GM13976 (cell line): Measurements from ENCODE around the gene GUF1.

ENCODE experiments used
- DNase-seq: peaks from one replicate; pipeline ENCODE4 v3.0.0; 2012; ENCODE audit warnings: low spot score
- in situ Hi-C: fragments of 300-500 bp; cut with MboI; formaldehyde crosslinking; loops from one replicate; pipeline ENCODE4 v1.12.0; 2022; ENCODE audit warnings: low sequenced_read_pairs, mixed read lengths, inconsistent platforms; ENCODE audit not compliant: unreplicated experiment
- TF ChIP-seq, protein P1 (sequence below): IDR thresholded peaks from 2 replicates; pipeline ENCODE4 v1.5.1; 2012; ENCODE audit warnings: borderline replicate concordance, mild to moderate bottlenecking; ENCODE audit not compliant: insufficient read depth; ENCODE audit errors: extremely low read depth, missing control alignments, control extremely low read depth

The GUF1 gene, protein sequence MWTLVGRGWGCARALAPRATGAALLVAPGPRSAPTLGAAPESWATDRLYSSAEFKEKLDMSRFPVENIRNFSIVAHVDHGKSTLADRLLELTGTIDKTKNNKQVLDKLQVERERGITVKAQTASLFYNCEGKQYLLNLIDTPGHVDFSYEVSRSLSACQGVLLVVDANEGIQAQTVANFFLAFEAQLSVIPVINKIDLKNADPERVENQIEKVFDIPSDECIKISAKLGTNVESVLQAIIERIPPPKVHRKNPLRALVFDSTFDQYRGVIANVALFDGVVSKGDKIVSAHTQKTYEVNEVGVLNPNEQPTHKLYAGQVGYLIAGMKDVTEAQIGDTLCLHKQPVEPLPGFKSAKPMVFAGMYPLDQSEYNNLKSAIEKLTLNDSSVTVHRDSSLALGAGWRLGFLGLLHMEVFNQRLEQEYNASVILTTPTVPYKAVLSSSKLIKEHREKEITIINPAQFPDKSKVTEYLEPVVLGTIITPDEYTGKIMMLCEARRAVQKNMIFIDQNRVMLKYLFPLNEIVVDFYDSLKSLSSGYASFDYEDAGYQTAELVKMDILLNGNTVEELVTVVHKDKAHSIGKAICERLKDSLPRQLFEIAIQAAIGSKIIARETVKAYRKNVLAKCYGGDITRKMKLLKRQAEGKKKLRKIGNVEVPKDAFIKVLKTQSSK

DNA sequence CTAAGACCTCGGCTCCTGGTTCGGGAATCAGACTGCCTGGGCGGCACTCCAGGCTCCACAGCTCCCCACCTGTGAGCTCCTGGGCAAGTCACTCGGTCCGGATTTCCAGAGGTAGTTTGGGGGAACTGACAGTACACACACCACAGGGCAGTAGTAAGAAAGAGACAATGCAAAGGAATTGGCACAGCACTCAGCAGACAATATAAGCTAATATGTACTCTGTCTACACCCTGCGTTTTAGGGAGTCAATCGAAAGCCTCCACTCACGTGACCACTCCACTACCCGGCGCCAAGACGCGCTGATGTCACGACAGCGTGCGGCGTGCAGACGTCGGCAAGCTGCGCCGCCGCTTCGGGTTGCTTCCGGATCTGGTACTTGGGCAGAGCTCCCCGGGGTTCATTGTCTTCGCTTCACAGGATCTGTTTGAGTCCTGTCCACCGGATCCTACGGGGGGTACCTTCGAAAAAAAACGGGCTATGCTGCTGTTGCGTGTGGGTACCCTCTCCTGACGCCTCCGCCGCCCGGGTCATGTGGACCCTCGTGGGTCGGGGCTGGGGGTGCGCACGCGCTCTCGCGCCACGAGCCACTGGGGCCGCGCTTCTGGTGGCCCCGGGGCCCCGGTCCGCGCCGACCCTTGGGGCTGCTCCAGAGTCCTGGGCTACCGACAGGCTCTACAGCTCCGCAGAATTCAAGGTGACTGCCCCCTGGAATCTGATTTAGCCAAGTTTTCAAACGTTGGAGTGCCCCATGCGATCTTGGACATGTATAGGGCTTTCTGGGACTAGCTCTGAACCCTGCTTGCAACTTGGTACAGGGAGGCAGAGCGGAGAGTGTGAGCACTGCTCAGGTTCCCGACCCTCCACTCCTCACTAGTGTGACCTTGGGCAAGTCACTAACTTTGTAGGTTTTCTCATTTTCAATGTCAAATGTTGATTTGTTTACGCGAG lies at the start of gene GUF1:
TSS of gene GUF1 (plus strand) at position 327 of the 948 bp plus-strand sequence. CDS start at position 530, 203 bp downstream.
- peak; percentile 88 for DNase-seq
- in situ Hi-C loops: no loop called here
- TF ChIP-seq, protein P1, sequence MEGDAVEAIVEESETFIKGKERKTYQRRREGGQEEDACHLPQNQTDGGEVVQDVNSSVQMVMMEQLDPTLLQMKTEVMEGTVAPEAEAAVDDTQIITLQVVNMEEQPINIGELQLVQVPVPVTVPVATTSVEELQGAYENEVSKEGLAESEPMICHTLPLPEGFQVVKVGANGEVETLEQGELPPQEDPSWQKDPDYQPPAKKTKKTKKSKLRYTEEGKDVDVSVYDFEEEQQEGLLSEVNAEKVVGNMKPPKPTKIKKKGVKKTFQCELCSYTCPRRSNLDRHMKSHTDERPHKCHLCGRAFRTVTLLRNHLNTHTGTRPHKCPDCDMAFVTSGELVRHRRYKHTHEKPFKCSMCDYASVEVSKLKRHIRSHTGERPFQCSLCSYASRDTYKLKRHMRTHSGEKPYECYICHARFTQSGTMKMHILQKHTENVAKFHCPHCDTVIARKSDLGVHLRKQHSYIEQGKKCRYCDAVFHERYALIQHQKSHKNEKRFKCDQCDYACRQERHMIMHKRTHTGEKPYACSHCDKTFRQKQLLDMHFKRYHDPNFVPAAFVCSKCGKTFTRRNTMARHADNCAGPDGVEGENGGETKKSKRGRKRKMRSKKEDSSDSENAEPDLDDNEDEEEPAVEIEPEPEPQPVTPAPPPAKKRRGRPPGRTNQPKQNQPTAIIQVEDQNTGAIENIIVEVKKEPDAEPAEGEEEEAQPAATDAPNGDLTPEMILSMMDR: no peak

DNA sequence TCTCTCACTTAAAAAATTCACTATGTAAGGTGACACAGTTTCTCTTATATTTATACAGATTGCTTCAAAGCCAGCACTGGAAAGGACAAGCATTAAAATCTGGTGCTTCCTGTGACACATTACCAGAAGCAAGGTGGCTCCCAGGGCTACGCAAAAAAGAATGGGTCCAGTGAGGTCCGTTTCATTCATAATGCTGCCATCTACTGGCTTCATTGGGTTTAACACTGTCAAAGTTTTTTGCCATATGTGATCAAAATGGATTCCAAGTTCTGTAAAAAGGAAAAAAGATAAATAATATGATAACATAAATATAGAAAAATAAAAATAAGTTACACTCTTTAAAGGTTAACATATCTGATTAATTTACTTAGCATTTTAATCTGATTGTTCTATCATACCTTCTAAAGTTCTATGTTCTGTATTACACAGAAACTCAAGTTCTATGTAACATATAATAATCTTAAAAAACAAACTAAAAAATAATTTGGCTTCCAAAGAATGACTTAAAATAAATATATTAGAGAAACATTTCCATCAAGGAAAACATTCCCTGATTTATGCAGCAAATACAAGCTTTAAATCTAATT lies 48.8 kb upstream of the GUF1 start:
- TF ChIP-seq, protein P1: peak; percentile 36
- DNase-seq: peak; percentile 54
- in situ Hi-C loops: no loop called here

- TF ChIP-seq, protein P1: no peak
- no peak for DNase-seq
- in situ Hi-C loops: no loop called here
These were observed 46.1 kb upstream of the GUF1 start for GRCh38 chr4:44632089-44632488.

GRCh38 chr4:44632733-44633132 lies 45.5 kb upstream of the GUF1 start:
- TF ChIP-seq, protein P1: no peak
- in situ Hi-C loops: no loop called here
- DNase-seq: no peak

DNA sequence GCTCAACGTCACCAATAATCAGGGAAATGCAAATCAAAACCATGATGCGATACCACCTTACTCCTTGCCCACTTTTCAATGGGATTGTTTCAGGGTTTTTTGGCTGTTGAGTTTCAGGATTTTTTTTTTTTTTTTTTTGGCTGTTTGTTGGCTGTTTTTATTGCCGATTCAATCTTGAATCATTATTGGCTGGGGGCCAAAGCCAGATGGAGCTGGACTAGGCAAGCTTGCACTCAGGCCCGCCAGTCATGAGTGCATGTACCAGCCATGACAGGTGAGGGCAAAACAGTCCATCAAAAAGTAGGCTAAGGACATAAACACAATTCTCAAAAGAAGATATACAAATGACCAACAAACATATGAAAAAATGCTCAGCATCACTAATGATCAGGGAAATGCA lies 40.1 kb upstream of the GUF1 start:
- TF ChIP-seq, protein P1: no peak
- in situ Hi-C loops: no loop called here
- no peak for DNase-seq

- TF ChIP-seq, protein P1: no peak
- DNase-seq: no peak
- in situ Hi-C loops: no loop called here
These were observed 32.1 kb upstream of the GUF1 start for GRCh38 chr4:44646151-44646550.
